ENCODE results near the gene RNF167.

RNF167 gene

DNA sequence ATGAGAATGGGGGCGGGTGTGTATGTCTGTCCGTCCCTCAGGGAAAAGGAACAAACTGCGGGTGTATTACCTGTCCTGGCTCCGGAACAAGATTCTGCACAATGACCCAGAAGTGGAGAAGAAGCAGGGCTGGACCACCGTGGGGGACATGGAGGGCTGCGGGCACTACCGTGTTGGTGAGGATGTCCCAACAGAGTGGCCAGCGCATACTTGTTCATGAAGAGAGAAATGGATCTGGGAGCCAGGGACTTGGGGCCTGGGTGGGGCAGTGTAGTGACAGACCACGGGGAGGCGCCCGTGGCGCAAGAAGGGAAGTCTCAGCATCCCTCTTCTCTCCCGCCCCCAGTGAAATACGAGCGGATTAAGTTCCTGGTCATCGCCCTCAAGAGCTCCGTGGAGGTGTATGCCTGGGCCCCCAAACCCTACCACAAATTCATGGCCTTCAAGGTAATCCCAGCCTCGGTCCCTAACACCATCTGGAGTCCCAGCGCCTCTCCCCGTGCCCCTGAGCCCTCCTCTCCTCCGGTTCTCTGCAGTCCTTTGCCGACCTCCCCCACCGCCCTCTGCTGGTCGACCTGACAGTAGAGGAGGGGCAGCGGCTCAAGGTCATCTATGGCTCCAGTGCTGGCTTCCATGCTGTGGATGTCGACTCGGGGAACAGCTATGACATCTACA, 44.3 kb upstream of the RNF167 start:
- TF ChIP-seq, protein P1, sequence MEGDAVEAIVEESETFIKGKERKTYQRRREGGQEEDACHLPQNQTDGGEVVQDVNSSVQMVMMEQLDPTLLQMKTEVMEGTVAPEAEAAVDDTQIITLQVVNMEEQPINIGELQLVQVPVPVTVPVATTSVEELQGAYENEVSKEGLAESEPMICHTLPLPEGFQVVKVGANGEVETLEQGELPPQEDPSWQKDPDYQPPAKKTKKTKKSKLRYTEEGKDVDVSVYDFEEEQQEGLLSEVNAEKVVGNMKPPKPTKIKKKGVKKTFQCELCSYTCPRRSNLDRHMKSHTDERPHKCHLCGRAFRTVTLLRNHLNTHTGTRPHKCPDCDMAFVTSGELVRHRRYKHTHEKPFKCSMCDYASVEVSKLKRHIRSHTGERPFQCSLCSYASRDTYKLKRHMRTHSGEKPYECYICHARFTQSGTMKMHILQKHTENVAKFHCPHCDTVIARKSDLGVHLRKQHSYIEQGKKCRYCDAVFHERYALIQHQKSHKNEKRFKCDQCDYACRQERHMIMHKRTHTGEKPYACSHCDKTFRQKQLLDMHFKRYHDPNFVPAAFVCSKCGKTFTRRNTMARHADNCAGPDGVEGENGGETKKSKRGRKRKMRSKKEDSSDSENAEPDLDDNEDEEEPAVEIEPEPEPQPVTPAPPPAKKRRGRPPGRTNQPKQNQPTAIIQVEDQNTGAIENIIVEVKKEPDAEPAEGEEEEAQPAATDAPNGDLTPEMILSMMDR (IDR thresholded peaks at IDR 0.05; ENCODE audit: extremely low read depth, missing control alignments) = no peak
- DNase-seq (ENCODE audit: low spot score) = no peak

DNA sequence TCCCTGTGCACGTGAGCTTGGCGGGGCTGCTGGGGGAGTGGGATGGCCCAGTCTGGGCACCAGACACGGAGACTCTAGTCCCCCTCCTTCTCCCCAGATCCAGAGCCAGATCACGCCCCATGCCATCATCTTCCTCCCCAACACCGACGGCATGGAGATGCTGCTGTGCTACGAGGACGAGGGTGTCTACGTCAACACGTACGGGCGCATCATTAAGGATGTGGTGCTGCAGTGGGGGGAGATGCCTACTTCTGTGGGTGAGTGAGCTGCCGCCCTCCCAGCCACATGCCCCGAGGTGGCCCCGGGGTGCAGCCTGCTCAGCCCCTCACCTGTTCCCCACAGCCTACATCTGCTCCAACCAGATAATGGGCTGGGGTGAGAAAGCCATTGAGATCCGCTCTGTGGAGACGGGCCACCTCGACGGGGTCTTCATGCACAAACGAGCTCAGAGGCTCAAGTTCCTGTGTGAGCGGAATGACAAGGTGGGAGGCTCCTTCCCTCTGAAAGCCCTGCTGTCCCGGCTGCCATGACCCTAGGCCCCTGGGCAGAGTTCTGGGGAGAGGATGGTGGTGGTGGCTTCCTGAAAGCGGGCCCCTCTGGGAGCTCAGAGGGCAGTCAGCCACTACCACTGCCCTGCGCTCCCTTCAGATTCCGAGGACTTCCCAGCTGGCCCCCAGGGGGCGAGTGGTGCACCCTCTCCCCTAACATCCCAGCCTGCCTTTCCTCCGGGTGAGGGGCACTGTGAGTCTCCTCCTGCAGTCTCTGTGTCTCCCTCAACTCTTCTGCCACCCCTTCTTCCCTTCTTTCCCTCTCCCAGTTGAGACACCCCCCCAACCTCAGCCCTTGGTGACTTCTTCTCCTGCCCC, 43.5 kb upstream of the RNF167 start:
- DNase-seq (ENCODE audit: low spot score) = no peak
- TF ChIP-seq, protein P1 (IDR thresholded peaks at IDR 0.05; ENCODE audit: extremely low read depth, missing control alignments) = no peak

- DNase-seq (ENCODE audit: low spot score) = no peak
- TF ChIP-seq, protein P1 (IDR thresholded peaks at IDR 0.05; ENCODE audit: extremely low read depth, missing control alignments) = no peak
Observed at GRCh38 chr17:4897198-4897687, 42.8 kb upstream of the RNF167 start.

DNA sequence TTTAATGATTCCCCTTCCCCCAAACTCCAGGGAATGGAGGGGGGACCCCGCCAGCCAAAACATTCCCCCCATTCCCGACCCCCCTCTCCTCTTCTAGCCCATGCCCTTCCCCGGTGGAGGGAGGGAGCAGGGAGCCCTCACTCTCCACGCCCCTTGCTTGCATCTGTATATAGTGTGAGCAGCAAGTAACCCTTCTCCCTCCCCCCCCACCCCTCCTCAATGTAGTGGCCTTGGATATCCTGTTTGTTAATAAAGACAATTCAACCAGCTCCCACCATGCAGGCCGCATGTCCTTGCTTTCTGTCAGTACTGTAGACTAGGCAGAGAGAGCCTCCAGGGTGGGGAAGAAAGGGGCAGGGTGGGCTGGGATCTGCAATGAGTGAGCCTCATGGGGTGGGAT, 42.3 kb upstream of the RNF167 start:
- DNase-seq (ENCODE audit: low spot score) = no peak
- TF ChIP-seq, protein P1 (IDR thresholded peaks at IDR 0.05; ENCODE audit: extremely low read depth, missing control alignments) = no peak

GRCh38 chr17:4898351-4898750, 41.7 kb upstream of the RNF167 start:
- DNase-seq (ENCODE audit: low spot score) = peak; percentile 9
- TF ChIP-seq, protein P1 (IDR thresholded peaks at IDR 0.05; ENCODE audit: extremely low read depth, missing control alignments) = no peak

DNA sequence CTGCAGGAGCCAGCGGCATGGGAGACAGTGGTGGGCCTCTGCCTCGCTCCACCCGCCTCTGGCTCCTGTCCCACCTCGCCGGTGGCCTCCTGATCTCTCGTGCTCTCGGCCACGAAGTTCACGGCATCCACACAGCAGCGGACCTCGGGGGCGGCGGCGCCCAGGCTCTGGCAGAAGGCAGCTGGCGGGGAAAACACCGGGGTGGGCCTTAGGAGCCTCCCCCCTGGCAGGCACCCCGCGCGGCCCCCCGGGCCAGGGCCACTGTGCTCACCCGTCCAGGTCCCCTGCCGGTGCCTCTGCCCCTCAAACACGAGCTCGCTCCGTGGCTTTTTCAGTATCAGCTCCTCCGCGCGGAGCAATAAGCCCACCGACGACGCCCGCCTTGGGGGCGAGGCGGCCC, 41.1 kb upstream of the RNF167 start:
- DNase-seq (ENCODE audit: low spot score) = no peak
- TF ChIP-seq, protein P1 (IDR thresholded peaks at IDR 0.05; ENCODE audit: extremely low read depth, missing control alignments) = no peak
